ENCODE measurements around the gene TSPOAP1.

TSPOAP1 gene

GRCh38 chr17:58328195-58329034, at the start of gene TSPOAP1:
TSPOAP1 (minus strand) TSS chr17:58328795; CDS start chr17:58327920, 875 bp downstream.
- DNase-seq (ENCODE audit: low read depth) = peak; percentile 59

- DNase-seq (ENCODE audit: low read depth) = no peak
These were observed 49.1 kb upstream of the TSPOAP1 start for GRCh38 chr17:58377661-58378060.

- DNase-seq (ENCODE audit: low read depth) = no peak
These were observed 48.6 kb upstream of the TSPOAP1 start for GRCh38 chr17:58377093-58377601.

- DNase-seq (ENCODE audit: low read depth) = no peak
These were observed 47.9 kb upstream of the TSPOAP1 start for GRCh38 chr17:58376472-58377000.

- no peak for DNase-seq (ENCODE audit: low read depth)
These were observed 47.2 kb upstream of the TSPOAP1 start for GRCh38 chr17:58375811-58376210.

- no peak for DNase-seq (ENCODE audit: low read depth)
These were observed 46.7 kb upstream of the TSPOAP1 start for GRCh38 chr17:58375256-58375655.

GRCh38 chr17:58373923-58374322, 45.3 kb upstream of the TSPOAP1 start:
- DNase-seq (ENCODE audit: low read depth) = no peak

GRCh38 chr17:58373003-58373402, 44.4 kb upstream of the TSPOAP1 start:
- no peak for DNase-seq (ENCODE audit: low read depth)

GRCh38 chr17:58371300-58371950, 42.8 kb upstream of the TSPOAP1 start:
- DNase-seq (ENCODE audit: low read depth) = no peak

- no peak for DNase-seq (ENCODE audit: low read depth)
These were observed 42.1 kb upstream of the TSPOAP1 start for GRCh38 chr17:58370716-58371115.

GRCh38 chr17:58370309-58370708, 41.7 kb upstream of the TSPOAP1 start:
- DNase-seq (ENCODE audit: low read depth) = no peak

GRCh38 chr17:58369214-58370031, 40.8 kb upstream of the TSPOAP1 start:
- DNase-seq (ENCODE audit: low read depth) = no peak

- no peak for DNase-seq (ENCODE audit: low read depth)
These were observed 40.2 kb upstream of the TSPOAP1 start for GRCh38 chr17:58368860-58369213.

GRCh38 chr17:58367461-58367860, 38.9 kb upstream of the TSPOAP1 start:
- DNase-seq (ENCODE audit: low read depth) = no peak

- no peak for DNase-seq (ENCODE audit: low read depth)
These were observed 37.5 kb upstream of the TSPOAP1 start for GRCh38 chr17:58365980-58366595.

GRCh38 chr17:58365185-58365979, 36.8 kb upstream of the TSPOAP1 start:
- DNase-seq (ENCODE audit: low read depth) = no peak

- no peak for DNase-seq (ENCODE audit: low read depth)
These were observed 35.8 kb upstream of the TSPOAP1 start for GRCh38 chr17:58364270-58364942.

- no peak for DNase-seq (ENCODE audit: low read depth)
These were observed 35.0 kb upstream of the TSPOAP1 start for GRCh38 chr17:58363457-58364185.

GRCh38 chr17:58362368-58363014, 33.9 kb upstream of the TSPOAP1 start:
- no peak for DNase-seq (ENCODE audit: low read depth)
